SK-N-MC (cell line): ENCODE results near the gene IPO11.

Experiments used
- EZH2 ChIP-seq: fragments of 200-600 bp; sonication (generic); IDR thresholded peaks from one replicate; pipeline ENCODE4 v1.6.1; 2017; ENCODE audit warnings: antibody characterized with exemption
- FOXP2 ChIP-seq: optimal IDR thresholded peaks from 2 replicates; pipeline ENCODE3; 2011; ENCODE audit warnings: mild to moderate bottlenecking, moderate library complexity; ENCODE audit not compliant: insufficient read depth; ENCODE audit errors: extremely low read length, control extremely low read depth
- POLR2AphosphoS5 ChIP-seq: IDR thresholded peaks from 2 replicates; pipeline ENCODE4 v1.6.1; 2012; ENCODE audit warnings: mild to moderate bottlenecking, low read depth, low read length, borderline replicate concordance

DNA sequence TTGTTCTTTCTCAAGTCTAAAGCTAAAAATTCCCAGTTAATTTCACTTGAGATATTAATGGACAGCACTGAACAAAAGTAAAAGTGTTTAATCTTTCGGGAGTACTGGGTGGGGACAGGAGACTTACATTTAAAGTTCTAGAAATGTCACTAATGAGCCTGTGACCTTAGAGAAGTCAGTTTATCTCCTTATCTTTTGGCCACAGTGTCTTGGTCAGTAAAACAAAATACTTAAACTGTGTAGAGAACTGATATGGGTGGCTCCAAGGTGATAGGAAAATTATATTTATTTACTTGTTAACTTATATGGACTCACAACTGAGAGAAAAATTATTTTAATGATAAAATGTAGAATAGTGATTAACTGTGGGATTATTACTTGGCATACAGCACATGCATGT lies 8.9 kb downstream of the IPO11 start:
- no peak for TF ChIP-seq EZH2
- no peak for TF ChIP-seq POLR2AphosphoS5
- TF ChIP-seq FOXP2 = no peak
